ENCODE results near the gene ZNF709.

DNA sequence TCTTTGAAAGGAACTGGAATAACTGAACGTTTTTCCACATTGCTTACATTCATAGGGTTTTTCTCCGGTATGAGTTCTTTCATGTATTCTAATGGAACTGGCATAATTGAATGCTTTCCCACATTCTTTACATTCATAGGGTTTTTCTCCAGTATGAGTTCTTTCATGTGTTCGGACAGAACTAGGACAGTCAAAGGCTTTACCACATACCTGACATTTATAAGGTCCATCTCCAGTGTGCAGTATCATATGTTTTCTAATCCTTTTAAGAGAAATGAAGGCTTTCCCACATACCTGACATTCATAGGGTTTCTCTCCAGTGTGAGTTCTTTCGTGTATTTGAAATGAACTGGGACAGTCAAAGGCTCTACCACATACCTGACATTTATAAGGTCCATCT, 41.9 kb upstream of the ZNF709 start:
- TF ChIP-seq, protein P1, sequence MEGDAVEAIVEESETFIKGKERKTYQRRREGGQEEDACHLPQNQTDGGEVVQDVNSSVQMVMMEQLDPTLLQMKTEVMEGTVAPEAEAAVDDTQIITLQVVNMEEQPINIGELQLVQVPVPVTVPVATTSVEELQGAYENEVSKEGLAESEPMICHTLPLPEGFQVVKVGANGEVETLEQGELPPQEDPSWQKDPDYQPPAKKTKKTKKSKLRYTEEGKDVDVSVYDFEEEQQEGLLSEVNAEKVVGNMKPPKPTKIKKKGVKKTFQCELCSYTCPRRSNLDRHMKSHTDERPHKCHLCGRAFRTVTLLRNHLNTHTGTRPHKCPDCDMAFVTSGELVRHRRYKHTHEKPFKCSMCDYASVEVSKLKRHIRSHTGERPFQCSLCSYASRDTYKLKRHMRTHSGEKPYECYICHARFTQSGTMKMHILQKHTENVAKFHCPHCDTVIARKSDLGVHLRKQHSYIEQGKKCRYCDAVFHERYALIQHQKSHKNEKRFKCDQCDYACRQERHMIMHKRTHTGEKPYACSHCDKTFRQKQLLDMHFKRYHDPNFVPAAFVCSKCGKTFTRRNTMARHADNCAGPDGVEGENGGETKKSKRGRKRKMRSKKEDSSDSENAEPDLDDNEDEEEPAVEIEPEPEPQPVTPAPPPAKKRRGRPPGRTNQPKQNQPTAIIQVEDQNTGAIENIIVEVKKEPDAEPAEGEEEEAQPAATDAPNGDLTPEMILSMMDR (IDR thresholded peaks at IDR 0.05; ENCODE audit: low read length): no peak
- no peak for TF ChIP-seq EZH2 (IDR thresholded peaks at IDR 0.05; ENCODE audit: borderline replicate concordance, low read length)

Measured in OCI-LY1 (cell line).